Stomach (tissue), 19 donors: ENCODE results near the gene TWIST1. TPM values are rescaled to one million over a fixed set of nuclear protein-coding genes. Genes with fewer than 3 reads are reported as not detected.

Experiments
- DNase-seq, 2 donors: peaks; one replicate each; pipeline versions ENCODE4 v3.0.0 to v3.0.0-alpha.2; 2013 to 2019
- H3K27ac ChIP-seq, 5 donors: fragments of 200-600 bp in 4 of 5; sonication (generic) in 4 of 5; one replicate each; pipeline ENCODE4 v1.5.1; 2013 to 2019; ENCODE audit warnings: mild to moderate bottlenecking in 1 of 5, moderate library complexity in 1 of 5
- H3K27me3 ChIP-seq, 3 donors: fragments of 200-600 bp; sonication (generic); one replicate each; pipeline ENCODE4 v1.5.1; 2017 to 2019; ENCODE audit warnings: mixed run types in 1 of 3
- H3K36me3 ChIP-seq, 4 donors: fragments of 200-600 bp; sonication (generic); 1 replicate in 3 of 4; 2 replicates in 1 of 4; pipeline ENCODE4 v1.5.1; 2016 to 2019
- H3K4me1 ChIP-seq, 4 donors: fragments of 200-600 bp; sonication (generic); one replicate each; pipeline ENCODE4 v1.5.1; 2016 to 2019
- H3K4me3 ChIP-seq, 4 donors: fragments of 200-600 bp; sonication (generic) in 3 of 4; one replicate each; pipeline ENCODE4 v1.5.1; 2016 to 2019; ENCODE audit warnings: mild to moderate bottlenecking in 1 of 4
- H3K9me3 ChIP-seq, 4 donors: fragments of 200-600 bp; sonication (generic); one replicate each; pipeline ENCODE4 v1.5.1; 2016 to 2019
- EP300 ChIP-seq: sonication (generic); formaldehyde crosslinking; IDR thresholded peaks from one replicate; pipeline ENCODE4 v1.6.1; 2017; ENCODE audit warnings: antibody characterized with exemption
- POLR2A ChIP-seq, 4 donors: fragments of 450-650 bp; IDR thresholded peaks; one replicate each; pipeline ENCODE4 v1.6.1; 2016; ENCODE audit warnings: antibody characterized with exemption in 4 of 4, control low read depth in 2 of 4, mild to moderate bottlenecking in 1 of 4, moderate library complexity in 1 of 4
- POLR2AphosphoS5 ChIP-seq, 3 donors: sonication (generic); formaldehyde crosslinking; IDR thresholded peaks; one replicate each; pipeline ENCODE4 v1.6.1; 2016; ENCODE audit warnings: antibody characterized with exemption in 3 of 3
- WGBS, 5 donors: extraction: QIAGEN DNeasy Blood & Tissue Kit in 3 of 5; methylation state at CpG; one replicate each; pipeline versions ENCODE4 v1.1.5 to v1.1.7; 2013 to 2018; 5-methylcytosine and 5-hydroxymethylcytosine counted together
- intact Hi-C: fragments of 100-400 bp; cut with DNase I; formaldehyde crosslinking; loops from one replicate; pipeline ENCODE4 v1.15.1; 2023; ENCODE audit warnings: low total_unique reads
- long read RNA-seq, 10 donors: transcript quantifications; one replicate each; lab custom pipeline, GENCODE V29; 2026
- polyA plus RNA-seq, 3 donors: library from polyadenylated mRNA; stranded (reverse); fragments of 200-250 nt; gene quantifications; one replicate each; pipeline ENCODE4 v1.2.3, GENCODE V29; 2013
- total RNA-seq, 5 donors: library from RNA; depleted of rRNA; stranded (reverse); fragments of >200 nt; gene quantifications; one replicate each; pipeline versions ENCODE4 v1.1.0 to v1.2.3, GENCODE V29; 2014 to 2016
- TF ChIP-seq, protein P1 (sequence below), 7 experiments: fragments of 450-650 bp in 4 of 7; fragments of 200-600 bp in 3 of 7; sonication (generic) in 3 of 7; IDR thresholded peaks; one replicate each; pipeline ENCODE4 v1.5.1; 2016 to 2019; ENCODE audit warnings: antibody characterized with exemption in 7 of 7, control low read depth in 2 of 7, mild to moderate bottlenecking in 1 of 7
- donor health status: healthy with polysubstance abuse.
- donor health status: Bipolar disorder and iron deficiency.
- donor health status: healthy.

Gene TWIST1
- total RNA-seq: 100 to 1,000 TPM in 1 of 5 donors, 1 to 10 TPM in 2, under 1 TPM in 1, not detected in 1; 0.58 to 169 (median 5.6) TPM
- 1 to 10 TPM; 1.2 to 4.6 (median 3.2) TPM for polyA plus RNA-seq
- long read RNA-seq, donor 1: 0 reads
- long read RNA-seq, donor 2, partial matches to known transcripts: 0 of 1 reads
- long read RNA-seq, donor 2, other reads (novel, unspliced or antisense): 0 of 1 reads
- long read RNA-seq, donor 3, transcript TWIST1-201 (2 exons, 1,666 nt): major isoform, 9 of 15 reads
- long read RNA-seq, donor 3, partial matches to known transcripts: 6 of 15 reads
- long read RNA-seq, donor 3, other reads (novel, unspliced or antisense): 0 of 15 reads
- long read RNA-seq, donor 4: 0 reads
- long read RNA-seq, donor 5, transcript TWIST1-201 (2 exons, 1,666 nt): major isoform, 8 of 8 reads
- long read RNA-seq, donor 5, partial matches to known transcripts: 0 of 8 reads
- long read RNA-seq, donor 5, other reads (novel, unspliced or antisense): 0 of 8 reads
- long read RNA-seq, donor 6, transcript TWIST1-201 (2 exons, 1,666 nt): major isoform, 5 of 31 reads
- long read RNA-seq, donor 6, partial matches to known transcripts: 26 of 31 reads
- long read RNA-seq, donor 6, other reads (novel, unspliced or antisense): 0 of 31 reads
- long read RNA-seq, donor 7, partial matches to known transcripts: 0 of 2 reads
- long read RNA-seq, donor 7, other reads (novel, unspliced or antisense): 0 of 2 reads
- long read RNA-seq, donor 8, transcript TWIST1-201 (2 exons, 1,666 nt): major isoform, 12 of 12 reads
- long read RNA-seq, donor 8, partial matches to known transcripts: 0 of 12 reads
- long read RNA-seq, donor 8, other reads (novel, unspliced or antisense): 0 of 12 reads
- long read RNA-seq, donor 9, transcript TWIST1-201 (2 exons, 1,666 nt): major isoform, 8 of 34 reads
- long read RNA-seq, donor 9, partial matches to known transcripts: 26 of 34 reads
- long read RNA-seq, donor 9, other reads (novel, unspliced or antisense): 0 of 34 reads
- long read RNA-seq, donor 10: 0 reads

DNA sequence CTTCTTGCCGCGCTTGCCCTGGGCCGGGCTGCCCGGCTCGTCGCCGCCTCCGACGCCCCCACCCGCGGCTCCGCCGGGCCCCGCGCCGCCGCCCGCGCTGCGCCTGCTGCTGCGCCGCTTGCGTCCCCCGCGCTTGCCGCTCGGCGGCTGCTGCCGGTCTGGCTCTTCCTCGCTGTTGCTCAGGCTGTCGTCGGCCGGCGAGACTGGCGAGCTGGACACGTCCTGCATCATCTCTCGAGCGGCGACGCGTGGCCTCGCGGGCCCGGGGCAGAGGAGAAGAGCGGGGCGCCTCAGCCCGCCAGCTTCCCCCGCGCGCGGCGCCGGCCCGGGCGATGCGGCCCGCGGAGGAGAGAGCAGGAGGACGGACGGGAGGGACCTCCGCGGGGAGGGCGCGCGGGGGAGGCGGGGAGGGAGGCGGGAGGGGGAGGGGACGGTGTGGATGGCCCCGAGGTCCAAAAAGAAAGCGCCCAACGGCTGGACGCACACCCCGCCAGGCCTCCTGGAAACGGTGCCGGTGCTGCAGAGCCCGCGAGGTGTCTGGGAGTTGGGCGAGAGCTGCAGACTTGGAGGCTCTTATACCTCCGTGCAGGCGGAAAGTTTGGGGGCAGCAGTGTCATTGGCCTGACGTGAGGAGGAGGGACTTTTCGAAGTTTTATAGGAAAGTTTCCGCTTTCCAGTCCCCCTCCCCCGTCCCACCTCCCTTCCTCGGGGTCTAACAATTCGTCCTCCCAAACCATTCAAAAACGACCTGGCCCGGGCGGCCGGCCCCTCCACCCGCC, at the start of gene TWIST1:
TSS of gene TWIST1 (minus strand) at position 546 of the 779 bp plus-strand sequence. CDS start at position 231, 315 bp downstream.
- peak in 1 of 2 donors; percentile 87 for DNase-seq
- TF ChIP-seq EP300: no peak
- no peak for TF ChIP-seq POLR2A (IDR thresholded peaks at IDR 0.05)
- TF ChIP-seq POLR2AphosphoS5 (IDR thresholded peaks at IDR 0.05): no peak
- TF ChIP-seq, protein P1, sequence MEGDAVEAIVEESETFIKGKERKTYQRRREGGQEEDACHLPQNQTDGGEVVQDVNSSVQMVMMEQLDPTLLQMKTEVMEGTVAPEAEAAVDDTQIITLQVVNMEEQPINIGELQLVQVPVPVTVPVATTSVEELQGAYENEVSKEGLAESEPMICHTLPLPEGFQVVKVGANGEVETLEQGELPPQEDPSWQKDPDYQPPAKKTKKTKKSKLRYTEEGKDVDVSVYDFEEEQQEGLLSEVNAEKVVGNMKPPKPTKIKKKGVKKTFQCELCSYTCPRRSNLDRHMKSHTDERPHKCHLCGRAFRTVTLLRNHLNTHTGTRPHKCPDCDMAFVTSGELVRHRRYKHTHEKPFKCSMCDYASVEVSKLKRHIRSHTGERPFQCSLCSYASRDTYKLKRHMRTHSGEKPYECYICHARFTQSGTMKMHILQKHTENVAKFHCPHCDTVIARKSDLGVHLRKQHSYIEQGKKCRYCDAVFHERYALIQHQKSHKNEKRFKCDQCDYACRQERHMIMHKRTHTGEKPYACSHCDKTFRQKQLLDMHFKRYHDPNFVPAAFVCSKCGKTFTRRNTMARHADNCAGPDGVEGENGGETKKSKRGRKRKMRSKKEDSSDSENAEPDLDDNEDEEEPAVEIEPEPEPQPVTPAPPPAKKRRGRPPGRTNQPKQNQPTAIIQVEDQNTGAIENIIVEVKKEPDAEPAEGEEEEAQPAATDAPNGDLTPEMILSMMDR (IDR thresholded peaks at IDR 0.05): no peak
- intact Hi-C loops: no loop called here
- Histone ChIP-seq H3K9me3 (no peaks in the 10 kb centered on the region), H3K4me1 (peaks cover 11 to 42% (median 29%) of the 10 kb centered on the region in 4 donors), H3K27me3 (peaks cover 6 to 95% (median 75%) of the 10 kb centered on the region in 3 donors), H3K36me3 (no peaks in the 10 kb centered on the region), H3K27ac (peak within 1 kb of the TSS; percentile 26 to 84 (median 55)), H3K4me3 (peak within 1 kb of the TSS; percentile 58 to 70 (median 65))
- WGBS, 5 donors: 0 to 3% (median 1%) methylated on average over 20 to 91 of the region's 91 CpGs

DNA sequence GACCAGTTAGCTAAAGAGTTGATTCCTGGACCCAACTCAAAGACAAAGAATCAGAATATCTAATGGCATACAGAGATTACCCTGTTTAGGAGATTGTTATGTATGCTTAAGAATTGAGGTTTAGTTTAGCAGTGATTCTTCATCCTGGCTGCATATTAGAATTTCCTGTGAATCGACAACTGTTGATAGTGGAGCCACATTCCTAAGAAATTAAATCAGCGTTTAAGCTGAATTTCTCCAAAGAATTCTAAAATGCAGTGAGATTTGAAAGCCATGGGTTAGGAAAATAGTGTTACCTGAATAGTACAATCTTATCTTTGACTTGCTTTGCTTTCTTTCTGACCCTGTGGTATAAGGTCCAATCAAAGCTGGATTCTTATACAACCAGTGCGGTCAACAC, 44.2 kb upstream of the TWIST1 start:
- no peaks in the 10 kb centered on the region for H3K27me3 ChIP-seq
- no peak for TF ChIP-seq EP300
- TF ChIP-seq POLR2A (IDR thresholded peaks at IDR 0.05): no peak
- no peak for TF ChIP-seq POLR2AphosphoS5 (IDR thresholded peaks at IDR 0.05)
- TF ChIP-seq, protein P1 (IDR thresholded peaks at IDR 0.05): no peak
- intact Hi-C loops: no loop called here
- H3K27ac ChIP-seq: no peak overlapping the region
- no peaks in the 10 kb centered on the region for H3K36me3 ChIP-seq
- 23 to 58% (median 52%) methylated on average over 3 of the region's 3 CpGs for WGBS, 5 donors
- H3K9me3 ChIP-seq: no peaks in the 10 kb centered on the region
- DNase-seq: no peak
- no peak overlapping the region for H3K4me3 ChIP-seq
- H3K4me1 ChIP-seq: no peaks in the 10 kb centered on the region

DNA sequence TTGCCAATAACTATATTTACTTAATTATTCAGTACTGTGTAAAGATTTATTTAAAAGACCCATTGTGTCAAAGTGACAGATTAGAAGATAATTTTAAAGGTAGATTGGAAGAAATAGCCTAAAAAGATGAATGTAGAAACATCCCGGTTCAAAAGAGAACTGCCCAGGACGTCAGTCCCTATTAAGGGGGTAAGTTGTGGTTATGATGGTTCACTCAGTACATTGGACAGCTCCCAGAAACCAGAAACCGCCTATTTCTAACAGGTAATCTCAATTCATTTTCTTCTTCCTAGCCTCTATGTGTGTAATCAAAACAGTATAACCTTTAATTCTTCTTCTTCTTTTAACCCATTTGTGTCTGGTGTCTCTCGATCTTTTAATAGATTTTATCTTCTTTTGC, 29.3 kb upstream of the TWIST1 start:
- Histone ChIP-seq H3K4me3 (no peak overlapping the region), H3K27me3 (peaks cover 5 to 60% (median 28%) of the 10 kb centered on the region in 3 donors), H3K36me3 (no peaks in the 10 kb centered on the region), H3K4me1 (peaks cover 0 to 22% (median 10%) of the 10 kb centered on the region in 4 donors), H3K9me3 (peaks cover 0 to 17% (median 0%) of the 10 kb centered on the region in 4 donors), H3K27ac (no peak overlapping the region)
- TF ChIP-seq POLR2AphosphoS5 (IDR thresholded peaks at IDR 0.05): no peak
- TF ChIP-seq, protein P1 (IDR thresholded peaks at IDR 0.05): no peak
- TF ChIP-seq EP300: no peak
- no peak for TF ChIP-seq POLR2A (IDR thresholded peaks at IDR 0.05)
- 2 to 11% (median 6%) methylated on average over 4 of the region's 4 CpGs for WGBS, 5 donors
- intact Hi-C loops: no loop called here
- peak in 1 of 2 donors; percentile 41 for DNase-seq
